ENCODE results near the gene CD52. TPM values are rescaled to one million over a fixed set of nuclear protein-coding genes. Genes with fewer than 3 reads are reported as not detected.

The CD52 gene
- total RNA-seq, 1 experiment from 2014 or later: 2.0 TPM

- ChIA-PET CTCF (no interaction called here), RAD21 (ENCODE audit: low non-redundant PET in 1 of 2, low total read pairs in 2 of 2, uncharacterized antibody in 2 of 2, unreplicated experiment in 2 of 2) (no interaction called here), POLR2A (no interaction called here)
- peak overlapping the region; percentile 62 to 86 for H3K4me3 ChIP-seq (replicated peaks in 1 of 2; ENCODE audit: low read depth in 1 of 2, low read length in 2 of 2)
- intact Hi-C loops (cut with micrococcal nuclease): no loop called here
- H3K4me1 ChIP-seq (ENCODE audit: control insufficient read depth in 1 of 2, insufficient read depth in 2 of 2, low read length in 2 of 2): peaks cover 11 to 27% of the 10 kb centered on the region in 2 experiments
- peak; percentile 36 for ATAC-seq
- no peaks in the 10 kb centered on the region for H4K20me1 ChIP-seq (ENCODE audit: insufficient read depth)
- peak overlapping the region; percentile 1; the same call in 1 of the 2 replicates for H3K27ac ChIP-seq (ENCODE audit: low read depth, low read length)
- H3K79me2 ChIP-seq (ENCODE audit: insufficient read depth, low read length): no peaks in the 10 kb centered on the region
- H3K27me3 ChIP-seq (ENCODE audit: insufficient read depth, low read length): no peaks in the 10 kb centered on the region
- peak overlapping the region; percentile 69 for H3K9ac ChIP-seq (ENCODE audit: low read length)
- peak overlapping the region; percentile 99 for H3K4me2 ChIP-seq (ENCODE audit: low read length)
- H3K36me3 ChIP-seq (ENCODE audit: control insufficient read depth in 1 of 2, insufficient read depth in 2 of 2, low read length in 2 of 2): peaks cover 0 to 4% of the 10 kb centered on the region in 2 experiments; a peak in 2 of 4 replicates
- H2AFZ ChIP-seq (ENCODE audit: low read depth, low read length, poor library complexity, severe bottlenecking): peak overlapping the region; percentile 82
- no peaks in the 10 kb centered on the region for H3K9me2 ChIP-seq (ENCODE audit: insufficient read depth)
- no peaks in the 10 kb centered on the region for H3K9me3 ChIP-seq (ENCODE audit: control insufficient read depth in 1 of 2, insufficient read depth in 1 of 2, low read depth in 1 of 2, low read length in 2 of 2)
- no peak for DNase-seq (ENCODE audit: low read depth, low spot score)
- TSS peak; percentile 66 for BruUV-seq (replicated peaks)
- TF ChIP-seq SP1 (IDR thresholded peaks at IDR 0.05; ENCODE audit: low read depth) (peak; percentile 11; the same call in 1 of the 2 replicates), TCF7L2 (IDR thresholded peaks at IDR 0.05; ENCODE audit: borderline replicate concordance, extremely low read depth, insufficient read depth, insufficient read length) (no peak), RAD21 (IDR thresholded peaks at IDR 0.05; ENCODE audit: low read depth) (no peak), POLR2AphosphoS5 (IDR thresholded peaks at IDR 0.05; ENCODE audit: low read depth, low read length) (peak; percentile 60; the same call in 1 of the 2 replicates), EZH2phosphoT487 (IDR thresholded peaks at IDR 0.05; ENCODE audit: borderline replicate concordance) (no peak), CEBPB (IDR thresholded peaks at IDR 0.05; ENCODE audit: low read depth) (no peak), YY1 (IDR thresholded peaks at IDR 0.05; ENCODE audit: extremely low read depth, insufficient replicate concordance, low read depth, low read length) (no peak), JUND (IDR thresholded peaks at IDR 0.05) (no peak), ZBTB33 (IDR thresholded peaks at IDR 0.05; ENCODE audit: extremely low read depth, insufficient replicate concordance, low read length) (no peak), ATF3 (IDR thresholded peaks at IDR 0.05) (no peak), FOSL1 (IDR thresholded peaks at IDR 0.05; ENCODE audit: low read depth) (no peak), POLR2A (IDR thresholded peaks at IDR 0.05; ENCODE audit: borderline replicate concordance, extremely low read depth, insufficient read depth, insufficient read length) (no peak), CBX3 (IDR thresholded peaks at IDR 0.05; ENCODE audit: low read depth) (no peak), EZH2 (IDR thresholded peaks at IDR 0.05) (no peak), SRF (IDR thresholded peaks at IDR 0.05; ENCODE audit: low read depth) (no peak), CTCF (IDR thresholded peaks at IDR 0.05 in 2 of 3, conservative IDR thresholded peaks at IDR 0.05 in 1 of 3; ENCODE audit: borderline replicate concordance in 1 of 3, insufficient read depth in 1 of 3, low read depth in 2 of 3, low read length in 2 of 3) (no peak), SIN3A (IDR thresholded peaks at IDR 0.05; ENCODE audit: low read depth) (0 out of 2 replicates have a peak, but pooled peaks have one; percentile 40), EGR1 (IDR thresholded peaks at IDR 0.05; ENCODE audit: low read depth) (no peak), ELF1 (IDR thresholded peaks at IDR 0.05; ENCODE audit: borderline replicate concordance, low read depth) (no peak), REST (IDR thresholded peaks at IDR 0.05; ENCODE audit: low read depth) (no peak)
Observed at GRCh38 chr1:26335774-26336476, 18.2 kb downstream of the CD52 start.
